Tibial artery (tissue), 4 donors: ENCODE measurements around the gene NIBAN1.

ENCODE experiments used
- DNase-seq, 2 donors: peaks; one replicate each; pipeline ENCODE4 v3.0.0-alpha.2; 2019
- H3K27ac ChIP-seq, 2 donors: fragments of 200-600 bp; sonication (generic) in 1 of 2; 1 replicate in 1 of 2; 2 replicates in 1 of 2; pipeline ENCODE4 v1.5.1; 2018 to 2019; ENCODE audit warnings: mild to moderate bottlenecking in 1 of 2
- H3K27me3 ChIP-seq, 2 donors: fragments of 200-600 bp; sonication (generic) in 1 of 2; one replicate each; pipeline versions ENCODE4 v1.5.1 to v1.6.0; 2016 to 2019
- H3K36me3 ChIP-seq, 3 donors: fragments of 200-600 bp; sonication (generic) in 2 of 3; one replicate each; pipeline ENCODE4 v1.5.1; 2016 to 2019; ENCODE audit warnings: mild to moderate bottlenecking in 2 of 3
- H3K4me1 ChIP-seq, 4 donors: fragments of 200-600 bp; sonication (generic) in 2 of 4; 1 replicate in 3 of 4; 2 replicates in 1 of 4; pipeline ENCODE4 v1.5.1; 2016 to 2019
- H3K4me3 ChIP-seq, 2 donors: fragments of 200-600 bp; sonication (generic) in 1 of 2; 1 replicate in 1 of 2; 2 replicates in 1 of 2; pipeline ENCODE4 v1.5.1; 2018 to 2019; ENCODE audit warnings: mild to moderate bottlenecking in 2 of 2
- H3K9me3 ChIP-seq, 3 donors: fragments of 200-600 bp; sonication (generic) in 1 of 3; one replicate each; pipeline ENCODE4 v1.5.1; 2016 to 2019
- CTCF ChIP-seq, 2 experiments: fragments of 200-600 bp in 1 of 2; fragments of 450-650 bp in 1 of 2; IDR thresholded peaks; one replicate each; pipeline ENCODE4 v1.5.1; 2017 to 2019; ENCODE audit warnings: antibody characterized with exemption in 2 of 2, mild to moderate bottlenecking in 1 of 2, moderate library complexity in 1 of 2
- intact Hi-C: fragments of 100-400 bp; cut with DNase I; formaldehyde crosslinking; loops from one replicate; pipeline ENCODE4 v1.15.0; 2023; ENCODE audit warnings: low total_unique reads

Gene NIBAN1

GRCh38 chr1:184990204-184990603 lies 15.9 kb upstream of the NIBAN1 start:
- no peaks in the 10 kb centered on the region for H3K9me3 ChIP-seq
- H3K36me3 ChIP-seq = no peaks in the 10 kb centered on the region
- intact Hi-C loops = no loop called here
- H3K4me1 ChIP-seq = no peaks in the 10 kb centered on the region
- no peak overlapping the region for H3K4me3 ChIP-seq
- H3K27me3 ChIP-seq = no peaks in the 10 kb centered on the region
- no peak for DNase-seq
- TF ChIP-seq CTCF (IDR thresholded peaks at IDR 0.05) = no peak
- H3K27ac ChIP-seq = no peak overlapping the region

- no peaks in the 10 kb centered on the region for H3K27me3 ChIP-seq
- no peaks in the 10 kb centered on the region for H3K9me3 ChIP-seq
- intact Hi-C loops = no loop called here
Observed at GRCh38 chr1:184988506-184988905, 14.2 kb upstream of the NIBAN1 start.

GRCh38 chr1:184987696-184988095 lies 13.4 kb upstream of the NIBAN1 start:
- intact Hi-C loops = no loop called here
- Histone ChIP-seq H3K4me1 (no peaks in the 10 kb centered on the region), H3K4me3 (no peak overlapping the region)

More at GRCh38 chr1:184988506-184988905, 14.2 kb upstream of the NIBAN1 start:
- DNase-seq = no peak
- no peaks in the 10 kb centered on the region for H3K4me1 ChIP-seq
- TF ChIP-seq CTCF (IDR thresholded peaks at IDR 0.05) = no peak
- H3K27ac ChIP-seq = no peak overlapping the region
- H3K4me3 ChIP-seq = no peak overlapping the region
- H3K36me3 ChIP-seq = no peaks in the 10 kb centered on the region

GRCh38 chr1:184986250-184986649 lies 11.9 kb upstream of the NIBAN1 start:
- H3K4me3 ChIP-seq = no peak overlapping the region
- TF ChIP-seq CTCF (IDR thresholded peaks at IDR 0.05) = no peak
- H3K36me3 ChIP-seq = no peaks in the 10 kb centered on the region
- peaks cover 0 to 6% (median 0%) of the 10 kb centered on the region in 4 donors for H3K4me1 ChIP-seq
- no peaks in the 10 kb centered on the region for H3K27me3 ChIP-seq
- H3K27ac ChIP-seq = no peak overlapping the region
- DNase-seq = no peak
- no peaks in the 10 kb centered on the region for H3K9me3 ChIP-seq
- intact Hi-C loops = no loop called here

More at GRCh38 chr1:184987696-184988095, 13.4 kb upstream of the NIBAN1 start:
- TF ChIP-seq CTCF (IDR thresholded peaks at IDR 0.05) = no peak
- DNase-seq = no peak
- H3K9me3 ChIP-seq = no peaks in the 10 kb centered on the region
- H3K36me3 ChIP-seq = no peaks in the 10 kb centered on the region
- H3K27me3 ChIP-seq = no peaks in the 10 kb centered on the region
- H3K27ac ChIP-seq = no peak overlapping the region

- Histone ChIP-seq H3K36me3 (no peaks in the 10 kb centered on the region), H3K4me1 (peaks cover 0 to 6% (median 0%) of the 10 kb centered on the region in 4 donors), H3K27ac (peak overlapping the region in 1 of 2 donors; percentile 12), H3K9me3 (no peaks in the 10 kb centered on the region), H3K27me3 (no peaks in the 10 kb centered on the region), H3K4me3 (no peak overlapping the region)
- intact Hi-C loops = loop anchor here (2.0 kb wide), 1 partner anchor 177 kb away; no protein-coding TSS in a partner anchor
- peak; percentile 89 to 95 for TF ChIP-seq CTCF (IDR thresholded peaks at IDR 0.05)
- peak; percentile 79 to 84 for DNase-seq
Observed at GRCh38 chr1:184982002-184982954, 8.0 kb upstream of the NIBAN1 start.
